ENCODE data around the gene ERBB4.

The ERBB4 gene

DNA sequence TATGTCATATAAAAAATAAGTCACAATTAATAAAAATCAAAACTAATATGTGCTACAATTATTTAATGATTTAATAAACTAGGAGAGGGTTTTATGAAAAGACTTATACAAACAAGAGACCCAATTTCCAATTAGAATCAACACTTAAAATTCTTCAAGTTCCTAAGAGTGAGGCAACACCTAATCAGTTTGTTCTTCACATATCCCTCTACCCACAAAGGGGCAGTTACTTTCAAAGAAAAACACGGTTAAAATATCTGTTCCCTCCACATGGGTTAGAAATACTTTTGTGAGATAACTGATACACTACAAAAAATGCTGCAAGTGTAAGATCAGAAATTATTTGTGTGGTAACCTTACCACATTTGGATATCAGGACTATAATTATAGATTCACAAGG lies 357.0 kb downstream of the ERBB4 start:
- Histone ChIP-seq H3K36me3 (ENCODE audit: insufficient read depth, low read length) (no peaks in the 10 kb centered on the region), H3K9me3 (ENCODE audit: insufficient read depth, low read depth, low read length) (no peaks in the 10 kb centered on the region)

DNA sequence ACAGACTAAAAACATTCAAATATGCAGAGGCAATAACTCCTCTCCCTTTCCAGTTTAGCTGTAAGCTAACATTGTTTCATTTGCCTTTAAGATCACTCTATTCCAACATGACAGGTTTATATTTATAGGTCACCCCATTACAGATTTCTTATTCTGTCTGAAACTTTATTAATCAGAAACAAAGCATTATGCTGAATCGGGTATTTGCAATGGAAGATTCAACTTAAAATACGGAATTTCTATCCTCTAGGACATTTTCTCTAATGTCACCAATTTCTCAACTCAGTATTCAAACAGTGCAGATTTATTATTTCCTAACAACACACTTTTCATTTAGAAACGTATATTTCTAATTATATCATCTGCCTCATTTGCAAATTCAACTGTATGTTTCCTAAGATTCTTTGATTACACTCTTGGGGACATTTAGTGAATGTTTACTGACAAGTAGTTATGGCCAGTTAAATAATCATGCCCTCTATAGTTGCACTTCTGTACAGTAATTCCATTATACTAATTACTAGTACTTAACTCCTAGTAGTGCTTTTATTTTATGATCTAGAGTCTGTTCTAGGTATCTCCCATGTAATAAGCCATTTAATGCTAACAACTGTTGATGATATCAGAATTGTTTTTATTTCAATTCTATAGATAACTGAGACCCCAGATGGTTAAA lies 358.1 kb downstream of the ERBB4 start:
- H3K4me3 ChIP-seq (ENCODE audit: low read length, poor library complexity, severe bottlenecking): no peak overlapping the region
- TF ChIP-seq, protein P1, sequence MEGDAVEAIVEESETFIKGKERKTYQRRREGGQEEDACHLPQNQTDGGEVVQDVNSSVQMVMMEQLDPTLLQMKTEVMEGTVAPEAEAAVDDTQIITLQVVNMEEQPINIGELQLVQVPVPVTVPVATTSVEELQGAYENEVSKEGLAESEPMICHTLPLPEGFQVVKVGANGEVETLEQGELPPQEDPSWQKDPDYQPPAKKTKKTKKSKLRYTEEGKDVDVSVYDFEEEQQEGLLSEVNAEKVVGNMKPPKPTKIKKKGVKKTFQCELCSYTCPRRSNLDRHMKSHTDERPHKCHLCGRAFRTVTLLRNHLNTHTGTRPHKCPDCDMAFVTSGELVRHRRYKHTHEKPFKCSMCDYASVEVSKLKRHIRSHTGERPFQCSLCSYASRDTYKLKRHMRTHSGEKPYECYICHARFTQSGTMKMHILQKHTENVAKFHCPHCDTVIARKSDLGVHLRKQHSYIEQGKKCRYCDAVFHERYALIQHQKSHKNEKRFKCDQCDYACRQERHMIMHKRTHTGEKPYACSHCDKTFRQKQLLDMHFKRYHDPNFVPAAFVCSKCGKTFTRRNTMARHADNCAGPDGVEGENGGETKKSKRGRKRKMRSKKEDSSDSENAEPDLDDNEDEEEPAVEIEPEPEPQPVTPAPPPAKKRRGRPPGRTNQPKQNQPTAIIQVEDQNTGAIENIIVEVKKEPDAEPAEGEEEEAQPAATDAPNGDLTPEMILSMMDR (conservative IDR thresholded peaks at IDR 0.05; ENCODE audit: low read length): no peak
- no peak for TF ChIP-seq EZH2phosphoT487 (IDR thresholded peaks at IDR 0.05; ENCODE audit: borderline replicate concordance)
- H4K20me1 ChIP-seq (ENCODE audit: insufficient read depth, low read length, poor library complexity, severe bottlenecking): no peaks in the 10 kb centered on the region
- no peaks in the 10 kb centered on the region for H3K27me3 ChIP-seq (ENCODE audit: insufficient read depth, low read length, poor library complexity, severe bottlenecking)
- peaks cover 4% of the 10 kb centered on the region for H3K4me1 ChIP-seq (ENCODE audit: insufficient read depth, low read length, poor library complexity, severe bottlenecking)
- H3K9me2 ChIP-seq (replicated peaks; ENCODE audit: low read depth, low read length): no peaks in the 10 kb centered on the region
- H2AFZ ChIP-seq (ENCODE audit: low read length): no peak overlapping the region
- no peaks in the 10 kb centered on the region for H3K36me3 ChIP-seq (ENCODE audit: insufficient read depth, low read length)
- no peaks in the 10 kb centered on the region for H3F3A ChIP-seq (ENCODE audit: low read depth)
- no peaks in the 10 kb centered on the region for H3K79me2 ChIP-seq (ENCODE audit: insufficient read depth, low read length)
- H3K4me2 ChIP-seq (ENCODE audit: low read depth, low read length, poor library complexity, severe bottlenecking): no peak overlapping the region
- no peaks in the 10 kb centered on the region for H3K9me3 ChIP-seq (ENCODE audit: insufficient read depth, low read depth, low read length)
- no peak overlapping the region for H3K9ac ChIP-seq (ENCODE audit: low read depth, low read length, poor library complexity, severe bottlenecking)

More for the DNA sequence above, 357.0 kb downstream of the ERBB4 start:
- Histone ChIP-seq H3K79me2 (ENCODE audit: insufficient read depth, low read length) (no peaks in the 10 kb centered on the region), H3K4me1 (ENCODE audit: insufficient read depth, low read length, poor library complexity, severe bottlenecking) (peaks cover under 1% of the 10 kb centered on the region), H3K9me2 (replicated peaks; ENCODE audit: low read depth, low read length) (no peaks in the 10 kb centered on the region), H3K9ac (ENCODE audit: low read depth, low read length, poor library complexity, severe bottlenecking) (no peak overlapping the region), H3K4me2 (ENCODE audit: low read depth, low read length, poor library complexity, severe bottlenecking) (no peak overlapping the region), H4K20me1 (ENCODE audit: insufficient read depth, low read length, poor library complexity, severe bottlenecking) (no peaks in the 10 kb centered on the region), H3K27me3 (ENCODE audit: insufficient read depth, low read length, poor library complexity, severe bottlenecking) (no peaks in the 10 kb centered on the region), H3K4me3 (ENCODE audit: low read length, poor library complexity, severe bottlenecking) (no peak overlapping the region), H2AFZ (ENCODE audit: low read length) (no peak overlapping the region), H3F3A (ENCODE audit: low read depth) (no peaks in the 10 kb centered on the region)
- TF ChIP-seq EZH2phosphoT487 (IDR thresholded peaks at IDR 0.05; ENCODE audit: borderline replicate concordance): no peak
- TF ChIP-seq, protein P1 (conservative IDR thresholded peaks at IDR 0.05; ENCODE audit: low read length): no peak

DNA sequence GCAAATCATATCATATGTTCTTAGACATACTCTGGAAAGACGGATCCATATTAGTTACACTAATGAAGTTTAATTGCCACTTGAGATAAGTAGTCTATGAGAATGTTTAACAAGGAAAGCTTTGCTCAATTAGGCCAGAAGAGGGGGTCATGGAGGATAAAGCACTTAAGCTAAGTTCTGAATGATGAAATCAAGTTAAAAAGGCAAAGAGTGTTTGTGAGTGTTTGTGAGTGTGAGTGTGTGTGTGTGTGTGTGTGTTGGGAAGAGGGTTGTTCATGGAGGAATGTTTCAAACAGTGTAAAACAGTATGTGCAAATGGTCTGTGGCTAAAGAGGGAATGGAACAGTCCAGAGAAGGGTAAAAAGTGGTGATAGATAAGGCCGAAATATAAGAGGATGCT lies 360.9 kb downstream of the ERBB4 start:
- H3K36me3 ChIP-seq (ENCODE audit: insufficient read depth, low read length): no peaks in the 10 kb centered on the region
- no peak overlapping the region for H3K4me2 ChIP-seq (ENCODE audit: low read depth, low read length, poor library complexity, severe bottlenecking)
- no peak overlapping the region; the same call in 1 of the 2 replicates for H2AFZ ChIP-seq (ENCODE audit: low read length)
- no peaks in the 10 kb centered on the region for H3F3A ChIP-seq (ENCODE audit: low read depth)
- TF ChIP-seq, protein P1 (conservative IDR thresholded peaks at IDR 0.05; ENCODE audit: low read length): peak; percentile 65
- TF ChIP-seq EZH2phosphoT487 (IDR thresholded peaks at IDR 0.05; ENCODE audit: borderline replicate concordance): no peak
- H4K20me1 ChIP-seq (ENCODE audit: insufficient read depth, low read length, poor library complexity, severe bottlenecking): no peaks in the 10 kb centered on the region
- no peaks in the 10 kb centered on the region for H3K9me3 ChIP-seq (ENCODE audit: insufficient read depth, low read depth, low read length)
- no peak overlapping the region for H3K9ac ChIP-seq (ENCODE audit: low read depth, low read length, poor library complexity, severe bottlenecking)
- no peak overlapping the region for H3K4me3 ChIP-seq (ENCODE audit: low read length, poor library complexity, severe bottlenecking)
- no peaks in the 10 kb centered on the region for H3K79me2 ChIP-seq (ENCODE audit: insufficient read depth, low read length)
- H3K4me1 ChIP-seq (ENCODE audit: insufficient read depth, low read length, poor library complexity, severe bottlenecking): peaks cover 4% of the 10 kb centered on the region
- H3K9me2 ChIP-seq (replicated peaks; ENCODE audit: low read depth, low read length): no peaks in the 10 kb centered on the region
- no peaks in the 10 kb centered on the region for H3K27me3 ChIP-seq (ENCODE audit: insufficient read depth, low read length, poor library complexity, severe bottlenecking)
